ENCODE results near the gene IFITM1. TPM values are rescaled to one million over a fixed set of nuclear protein-coding genes. Genes with fewer than 3 reads are reported as not detected.

IFITM1 gene
- total and polyA plus RNA-seq, 9 of the 15 experiments (the other 6 are each of a cell fraction or from before 2014, with no cell fraction given) = 691 to 5,579 (median 974) TPM

DNA sequence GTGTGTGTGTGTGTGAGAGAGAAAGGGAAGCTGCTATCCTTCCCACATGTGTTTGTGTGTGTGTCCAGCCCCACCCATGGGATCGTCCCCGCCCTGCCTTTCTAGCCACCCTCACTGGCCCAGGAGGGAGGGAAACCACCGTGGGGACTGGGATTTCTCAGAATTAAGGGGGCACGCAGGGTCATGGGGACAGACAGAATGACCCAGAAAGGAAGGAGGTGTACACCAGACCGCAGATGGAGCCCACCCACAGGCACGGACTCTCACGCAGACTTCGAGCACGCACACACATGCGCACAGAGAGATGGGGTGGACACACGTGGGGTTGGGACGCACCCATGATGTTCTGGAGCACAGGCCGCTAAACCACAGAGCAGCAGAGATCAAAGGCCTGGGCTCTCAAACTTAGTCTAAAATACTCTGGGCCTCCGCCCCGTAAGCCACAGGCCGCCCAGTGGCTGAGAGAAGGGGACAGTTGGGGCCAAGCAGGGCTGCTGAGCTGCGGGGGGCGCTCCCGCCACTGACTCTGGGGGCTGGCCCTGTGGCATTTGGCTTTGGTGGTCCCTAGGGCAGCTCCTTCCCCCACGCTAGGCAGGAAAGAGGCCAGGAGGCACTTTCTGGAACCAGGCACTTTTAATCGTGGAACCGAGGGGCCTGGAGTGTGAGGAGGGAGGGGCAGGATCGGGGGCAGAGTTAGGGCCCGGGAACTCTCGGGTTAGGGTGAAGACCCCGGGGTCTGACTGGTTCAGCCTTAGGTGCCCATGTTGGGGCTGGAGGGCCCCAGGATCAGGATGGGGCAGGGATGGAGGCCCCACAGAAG lies 16.0 kb upstream of the IFITM1 start (continued):
- TF ChIP-seq, protein P1, sequence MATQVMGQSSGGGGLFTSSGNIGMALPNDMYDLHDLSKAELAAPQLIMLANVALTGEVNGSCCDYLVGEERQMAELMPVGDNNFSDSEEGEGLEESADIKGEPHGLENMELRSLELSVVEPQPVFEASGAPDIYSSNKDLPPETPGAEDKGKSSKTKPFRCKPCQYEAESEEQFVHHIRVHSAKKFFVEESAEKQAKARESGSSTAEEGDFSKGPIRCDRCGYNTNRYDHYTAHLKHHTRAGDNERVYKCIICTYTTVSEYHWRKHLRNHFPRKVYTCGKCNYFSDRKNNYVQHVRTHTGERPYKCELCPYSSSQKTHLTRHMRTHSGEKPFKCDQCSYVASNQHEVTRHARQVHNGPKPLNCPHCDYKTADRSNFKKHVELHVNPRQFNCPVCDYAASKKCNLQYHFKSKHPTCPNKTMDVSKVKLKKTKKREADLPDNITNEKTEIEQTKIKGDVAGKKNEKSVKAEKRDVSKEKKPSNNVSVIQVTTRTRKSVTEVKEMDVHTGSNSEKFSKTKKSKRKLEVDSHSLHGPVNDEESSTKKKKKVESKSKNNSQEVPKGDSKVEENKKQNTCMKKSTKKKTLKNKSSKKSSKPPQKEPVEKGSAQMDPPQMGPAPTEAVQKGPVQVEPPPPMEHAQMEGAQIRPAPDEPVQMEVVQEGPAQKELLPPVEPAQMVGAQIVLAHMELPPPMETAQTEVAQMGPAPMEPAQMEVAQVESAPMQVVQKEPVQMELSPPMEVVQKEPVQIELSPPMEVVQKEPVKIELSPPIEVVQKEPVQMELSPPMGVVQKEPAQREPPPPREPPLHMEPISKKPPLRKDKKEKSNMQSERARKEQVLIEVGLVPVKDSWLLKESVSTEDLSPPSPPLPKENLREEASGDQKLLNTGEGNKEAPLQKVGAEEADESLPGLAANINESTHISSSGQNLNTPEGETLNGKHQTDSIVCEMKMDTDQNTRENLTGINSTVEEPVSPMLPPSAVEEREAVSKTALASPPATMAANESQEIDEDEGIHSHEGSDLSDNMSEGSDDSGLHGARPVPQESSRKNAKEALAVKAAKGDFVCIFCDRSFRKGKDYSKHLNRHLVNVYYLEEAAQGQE (IDR thresholded peaks at IDR 0.05; ENCODE audit: borderline replicate concordance) = no peak
- TF ChIP-seq, protein P1 (CRISPR knock-in tag; IDR thresholded peaks at IDR 0.05; ENCODE audit: low read depth) = no peak
- TF ChIP-seq SP2 (IDR thresholded peaks at IDR 0.05; ENCODE audit: extremely low read depth, low read depth, low read length, poor library complexity, severe bottlenecking) = no peak
- TF ChIP-seq, protein P2, sequence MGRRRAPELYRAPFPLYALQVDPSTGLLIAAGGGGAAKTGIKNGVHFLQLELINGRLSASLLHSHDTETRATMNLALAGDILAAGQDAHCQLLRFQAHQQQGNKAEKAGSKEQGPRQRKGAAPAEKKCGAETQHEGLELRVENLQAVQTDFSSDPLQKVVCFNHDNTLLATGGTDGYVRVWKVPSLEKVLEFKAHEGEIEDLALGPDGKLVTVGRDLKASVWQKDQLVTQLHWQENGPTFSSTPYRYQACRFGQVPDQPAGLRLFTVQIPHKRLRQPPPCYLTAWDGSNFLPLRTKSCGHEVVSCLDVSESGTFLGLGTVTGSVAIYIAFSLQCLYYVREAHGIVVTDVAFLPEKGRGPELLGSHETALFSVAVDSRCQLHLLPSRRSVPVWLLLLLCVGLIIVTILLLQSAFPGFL (CRISPR knock-in tag; IDR thresholded peaks at IDR 0.05) = no peak
- no peak for TF ChIP-seq GTF2A2 (tag; IDR thresholded peaks at IDR 0.05)
- TF ChIP-seq ZNF384 (IDR thresholded peaks at IDR 0.05; ENCODE audit: low read depth, low read length) = no peak
- peak in 1 of 2 experiments; percentile 43; a peak in 1 of 4 replicates for TF ChIP-seq KDM1A (IDR thresholded peaks at IDR 0.05)
- no peak for TF ChIP-seq ETS2 (tag; IDR thresholded peaks at IDR 0.05; ENCODE audit: borderline replicate concordance, poor library complexity, severe bottlenecking)
- TF ChIP-seq SIX5 (IDR thresholded peaks at IDR 0.05; ENCODE audit: borderline replicate concordance in 1 of 2, insufficient read depth in 1 of 2, low read depth in 1 of 2, low read length in 2 of 2) = no peak
- TF ChIP-seq, protein P3, sequence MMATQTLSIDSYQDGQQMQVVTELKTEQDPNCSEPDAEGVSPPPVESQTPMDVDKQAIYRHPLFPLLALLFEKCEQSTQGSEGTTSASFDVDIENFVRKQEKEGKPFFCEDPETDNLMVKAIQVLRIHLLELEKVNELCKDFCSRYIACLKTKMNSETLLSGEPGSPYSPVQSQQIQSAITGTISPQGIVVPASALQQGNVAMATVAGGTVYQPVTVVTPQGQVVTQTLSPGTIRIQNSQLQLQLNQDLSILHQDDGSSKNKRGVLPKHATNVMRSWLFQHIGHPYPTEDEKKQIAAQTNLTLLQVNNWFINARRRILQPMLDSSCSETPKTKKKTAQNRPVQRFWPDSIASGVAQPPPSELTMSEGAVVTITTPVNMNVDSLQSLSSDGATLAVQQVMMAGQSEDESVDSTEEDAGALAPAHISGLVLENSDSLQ (IDR thresholded peaks at IDR 0.05) = no peak
- TF ChIP-seq ZNF586 (CRISPR knock-in tag; conservative IDR thresholded peaks at IDR 0.05) = no peak
- TF ChIP-seq KAT7 (CRISPR knock-in tag; IDR thresholded peaks at IDR 0.05; ENCODE audit: borderline replicate concordance) = no peak
- TF ChIP-seq ZNF23 (CRISPR knock-in tag; IDR thresholded peaks at IDR 0.05) = no peak
- no peak for TF ChIP-seq SMAD1 (IDR thresholded peaks at IDR 0.05; ENCODE audit: low read depth, low read length, partially characterized antibody)
- TF ChIP-seq, protein P4, sequence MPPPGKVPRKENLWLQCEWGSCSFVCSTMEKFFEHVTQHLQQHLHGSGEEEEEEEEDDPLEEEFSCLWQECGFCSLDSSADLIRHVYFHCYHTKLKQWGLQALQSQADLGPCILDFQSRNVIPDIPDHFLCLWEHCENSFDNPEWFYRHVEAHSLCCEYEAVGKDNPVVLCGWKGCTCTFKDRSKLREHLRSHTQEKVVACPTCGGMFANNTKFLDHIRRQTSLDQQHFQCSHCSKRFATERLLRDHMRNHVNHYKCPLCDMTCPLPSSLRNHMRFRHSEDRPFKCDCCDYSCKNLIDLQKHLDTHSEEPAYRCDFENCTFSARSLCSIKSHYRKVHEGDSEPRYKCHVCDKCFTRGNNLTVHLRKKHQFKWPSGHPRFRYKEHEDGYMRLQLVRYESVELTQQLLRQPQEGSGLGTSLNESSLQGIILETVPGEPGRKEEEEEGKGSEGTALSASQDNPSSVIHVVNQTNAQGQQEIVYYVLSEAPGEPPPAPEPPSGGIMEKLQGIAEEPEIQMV (tag; conservative IDR thresholded peaks at IDR 0.05; ENCODE audit: low read depth) = no peak

Data from K562 (cell line).